T-helper 2 cell (primary cell): ENCODE data around the gene STAB1.

Experiments used
- DNase-seq, 5 experiments: peaks; one replicate each; pipeline versions ENCODE4 v3.0.0 to v3.0.0-alpha.2; 2012 to 2022
- total RNA-seq, 2 donors: gene quantifications; one replicate each; lab custom pipeline; 2026; lab: John Stamatoyannopoulos, UW

The STAB1 gene
- total RNA-seq: 0.61 to 1.2 reads per million in 2 donors

GRCh38 chr3:52494886-52495495 lies at the start of gene STAB1:
STAB1 (plus strand) TSS chr3:52495338; CDS start chr3:52495414, 76 bp downstream.
- no peak for DNase-seq

GRCh38 chr3:52446042-52446441 lies 49.1 kb upstream of the STAB1 start:
- no peak for DNase-seq

GRCh38 chr3:52446631-52447511 lies 48.3 kb upstream of the STAB1 start:
- DNase-seq: peak; percentile 39 to 73 (median 61)

- DNase-seq: no peak
Measured at GRCh38 chr3:52447512-52448355, 47.4 kb upstream of the STAB1 start.

GRCh38 chr3:52450489-52451236 lies 44.5 kb upstream of the STAB1 start:
- DNase-seq: no peak

- DNase-seq: no peak
Measured at GRCh38 chr3:52451237-52452083, 43.7 kb upstream of the STAB1 start.

- DNase-seq: no peak
Measured at GRCh38 chr3:52452126-52452525, 43.0 kb upstream of the STAB1 start.

GRCh38 chr3:52452570-52453221 lies 42.4 kb upstream of the STAB1 start:
- DNase-seq: no peak

- no peak for DNase-seq
Measured at GRCh38 chr3:52453496-52454249, 41.5 kb upstream of the STAB1 start, which contains the start of gene TNNC1. TNNC1 (minus strand) TSS chr3:52454041; CDS start chr3:52454015, 26 bp downstream.

GRCh38 chr3:52454250-52454937 lies 40.7 kb upstream of the STAB1 start:
- no peak for DNase-seq

- DNase-seq: no peak
Measured at GRCh38 chr3:52454938-52455282, 40.2 kb upstream of the STAB1 start.

- peak; percentile 91 to 97 (median 95) for DNase-seq
Measured at GRCh38 chr3:52455283-52456168, 39.6 kb upstream of the STAB1 start, which contains the start of gene NISCH. NISCH (plus strand) TSS chr3:52455604; CDS start chr3:52455642, 38 bp downstream.

- DNase-seq: no peak
Measured at GRCh38 chr3:52456169-52456799, 38.9 kb upstream of the STAB1 start.

GRCh38 chr3:52456800-52457183 lies 38.3 kb upstream of the STAB1 start:
- peak in 1 of 5 experiments; percentile 41 for DNase-seq

- DNase-seq: no peak
Measured at GRCh38 chr3:52458031-52458760, 36.9 kb upstream of the STAB1 start.

GRCh38 chr3:52458770-52459545 lies 36.2 kb upstream of the STAB1 start:
- no peak for DNase-seq
